Stomach (tissue), 9 donors: ENCODE results near the gene NPTX2. TPM values are rescaled to one million over a fixed set of nuclear protein-coding genes. Genes with fewer than 3 reads are reported as not detected.

Source experiments
- DNase-seq, 2 donors: peaks; one replicate each; pipeline versions ENCODE4 v3.0.0 to v3.0.0-alpha.2; 2013 to 2019
- H3K27ac ChIP-seq, 5 donors: fragments of 200-600 bp in 4 of 5; sonication (generic) in 4 of 5; one replicate each; pipeline ENCODE4 v1.5.1; 2013 to 2019; ENCODE audit warnings: mild to moderate bottlenecking in 1 of 5, moderate library complexity in 1 of 5
- H3K27me3 ChIP-seq, 3 donors: fragments of 200-600 bp; sonication (generic); one replicate each; pipeline ENCODE4 v1.5.1; 2017 to 2019; ENCODE audit warnings: mixed run types in 1 of 3
- H3K36me3 ChIP-seq, 4 donors: fragments of 200-600 bp; sonication (generic); 1 replicate in 3 of 4; 2 replicates in 1 of 4; pipeline ENCODE4 v1.5.1; 2016 to 2019
- H3K4me1 ChIP-seq, 4 donors: fragments of 200-600 bp; sonication (generic); one replicate each; pipeline ENCODE4 v1.5.1; 2016 to 2019
- H3K4me3 ChIP-seq, 4 donors: fragments of 200-600 bp; sonication (generic) in 3 of 4; one replicate each; pipeline ENCODE4 v1.5.1; 2016 to 2019; ENCODE audit warnings: mild to moderate bottlenecking in 1 of 4
- H3K9me3 ChIP-seq, 4 donors: fragments of 200-600 bp; sonication (generic); one replicate each; pipeline ENCODE4 v1.5.1; 2016 to 2019
- EP300 ChIP-seq: sonication (generic); formaldehyde crosslinking; IDR thresholded peaks from one replicate; pipeline ENCODE4 v1.6.1; 2017; ENCODE audit warnings: antibody characterized with exemption
- POLR2A ChIP-seq, 4 donors: fragments of 450-650 bp; IDR thresholded peaks; one replicate each; pipeline ENCODE4 v1.6.1; 2016; ENCODE audit warnings: antibody characterized with exemption in 4 of 4, control low read depth in 2 of 4, mild to moderate bottlenecking in 1 of 4, moderate library complexity in 1 of 4
- POLR2AphosphoS5 ChIP-seq, 3 donors: sonication (generic); formaldehyde crosslinking; IDR thresholded peaks; one replicate each; pipeline ENCODE4 v1.6.1; 2016; ENCODE audit warnings: antibody characterized with exemption in 3 of 3
- WGBS, 5 donors: extraction: QIAGEN DNeasy Blood & Tissue Kit in 3 of 5; methylation state at CpG; one replicate each; pipeline versions ENCODE4 v1.1.5 to v1.1.7; 2013 to 2018; 5-methylcytosine and 5-hydroxymethylcytosine counted together
- intact Hi-C: fragments of 100-400 bp; cut with DNase I; formaldehyde crosslinking; loops from one replicate; pipeline ENCODE4 v1.15.1; 2023; ENCODE audit warnings: low total_unique reads
- polyA plus RNA-seq, 3 donors: library from polyadenylated mRNA; stranded (reverse); fragments of 200-250 nt; gene quantifications; one replicate each; pipeline ENCODE4 v1.2.3, GENCODE V29; 2013
- total RNA-seq, 5 donors: library from RNA; depleted of rRNA; stranded (reverse); fragments of >200 nt; gene quantifications; one replicate each; pipeline versions ENCODE4 v1.1.0 to v1.2.3, GENCODE V29; 2014 to 2016
- TF ChIP-seq, protein P1 (sequence below), 7 experiments: fragments of 450-650 bp in 4 of 7; fragments of 200-600 bp in 3 of 7; sonication (generic) in 3 of 7; IDR thresholded peaks; one replicate each; pipeline ENCODE4 v1.5.1; 2016 to 2019; ENCODE audit warnings: antibody characterized with exemption in 7 of 7, control low read depth in 2 of 7, mild to moderate bottlenecking in 1 of 7
- donor health status: healthy with polysubstance abuse.
- donor health status: Bipolar disorder and iron deficiency.
- donor health status: healthy.

Gene NPTX2
- total and polyA plus RNA-seq, 8 donors: 0.62 to 12.1 (median 4.4) TPM

DNA sequence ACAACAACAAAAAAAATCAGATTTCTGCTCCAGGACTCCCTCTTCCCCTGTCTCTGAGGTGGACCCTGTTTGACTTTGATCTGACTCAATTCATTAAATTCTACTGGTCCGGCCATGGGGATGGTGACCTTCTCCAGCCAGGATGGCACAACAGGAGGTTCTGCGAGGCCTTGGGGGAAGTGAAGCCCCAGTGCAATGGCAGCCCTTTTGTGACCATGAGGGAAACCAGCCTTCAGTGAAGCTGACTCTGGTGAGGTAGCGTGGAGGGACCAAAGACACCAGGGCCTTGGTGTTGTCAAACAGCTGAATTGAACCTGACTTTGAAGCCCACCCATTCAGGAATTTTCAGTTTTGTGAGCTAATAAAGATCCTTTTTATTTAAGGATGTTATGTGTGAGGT is 44.5 kb downstream of the NPTX2 start:
- intact Hi-C loops: no loop called here
- no peak overlapping the region for H3K4me3 ChIP-seq
- DNase-seq: no peak
- TF ChIP-seq POLR2A (IDR thresholded peaks at IDR 0.05) (no peak), EP300 (no peak), POLR2AphosphoS5 (IDR thresholded peaks at IDR 0.05) (no peak)
- TF ChIP-seq, protein P1, sequence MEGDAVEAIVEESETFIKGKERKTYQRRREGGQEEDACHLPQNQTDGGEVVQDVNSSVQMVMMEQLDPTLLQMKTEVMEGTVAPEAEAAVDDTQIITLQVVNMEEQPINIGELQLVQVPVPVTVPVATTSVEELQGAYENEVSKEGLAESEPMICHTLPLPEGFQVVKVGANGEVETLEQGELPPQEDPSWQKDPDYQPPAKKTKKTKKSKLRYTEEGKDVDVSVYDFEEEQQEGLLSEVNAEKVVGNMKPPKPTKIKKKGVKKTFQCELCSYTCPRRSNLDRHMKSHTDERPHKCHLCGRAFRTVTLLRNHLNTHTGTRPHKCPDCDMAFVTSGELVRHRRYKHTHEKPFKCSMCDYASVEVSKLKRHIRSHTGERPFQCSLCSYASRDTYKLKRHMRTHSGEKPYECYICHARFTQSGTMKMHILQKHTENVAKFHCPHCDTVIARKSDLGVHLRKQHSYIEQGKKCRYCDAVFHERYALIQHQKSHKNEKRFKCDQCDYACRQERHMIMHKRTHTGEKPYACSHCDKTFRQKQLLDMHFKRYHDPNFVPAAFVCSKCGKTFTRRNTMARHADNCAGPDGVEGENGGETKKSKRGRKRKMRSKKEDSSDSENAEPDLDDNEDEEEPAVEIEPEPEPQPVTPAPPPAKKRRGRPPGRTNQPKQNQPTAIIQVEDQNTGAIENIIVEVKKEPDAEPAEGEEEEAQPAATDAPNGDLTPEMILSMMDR (IDR thresholded peaks at IDR 0.05): no peak
- WGBS, 5 donors: 56 to 94% (median 79%) methylated on average over 3 of the region's 3 CpGs
- no peaks in the 10 kb centered on the region for H3K27me3 ChIP-seq
- H3K36me3 ChIP-seq: no peaks in the 10 kb centered on the region
- H3K27ac ChIP-seq: no peak overlapping the region
- H3K9me3 ChIP-seq: peaks cover 0 to 28% (median 22%) of the 10 kb centered on the region in 4 donors
- H3K4me1 ChIP-seq: no peaks in the 10 kb centered on the region

DNA sequence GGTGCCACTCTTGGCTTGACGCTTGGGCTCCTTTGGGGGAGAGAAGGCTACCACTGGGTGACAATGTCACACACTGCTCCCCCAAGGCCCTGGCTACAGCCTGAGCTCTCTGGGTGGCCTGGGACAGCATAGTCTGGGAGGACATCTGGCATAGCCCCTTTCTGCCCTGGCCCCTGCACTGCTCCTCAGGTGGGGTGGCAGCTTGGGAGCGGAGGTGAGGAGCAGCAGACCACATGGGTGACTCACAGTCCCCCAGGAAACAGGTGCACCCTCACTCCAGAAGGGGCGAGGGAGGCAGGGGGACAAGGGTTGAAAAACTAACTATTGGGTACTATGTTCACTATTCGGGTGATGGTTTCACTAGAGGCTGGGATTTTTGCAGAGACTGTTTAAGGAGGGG is 45.2 kb downstream of the NPTX2 start:
- H3K27me3 ChIP-seq: peaks cover 0 to 5% (median 0%) of the 10 kb centered on the region in 3 donors
- TF ChIP-seq, protein P1 (IDR thresholded peaks at IDR 0.05): no peak
- no peak for TF ChIP-seq EP300
- TF ChIP-seq POLR2A (IDR thresholded peaks at IDR 0.05): no peak
- no peak for TF ChIP-seq POLR2AphosphoS5 (IDR thresholded peaks at IDR 0.05)
- H3K27ac ChIP-seq: no peak overlapping the region
- peaks cover 0 to 28% (median 22%) of the 10 kb centered on the region in 4 donors for H3K9me3 ChIP-seq
- intact Hi-C loops: no loop called here
- H3K4me1 ChIP-seq: no peaks in the 10 kb centered on the region
- H3K4me3 ChIP-seq: no peak overlapping the region
- 63 to 90% (median 79%) methylated on average over 2 to 4 of the region's 4 CpGs for WGBS, 5 donors
- H3K36me3 ChIP-seq: no peaks in the 10 kb centered on the region
- DNase-seq: no peak

DNA sequence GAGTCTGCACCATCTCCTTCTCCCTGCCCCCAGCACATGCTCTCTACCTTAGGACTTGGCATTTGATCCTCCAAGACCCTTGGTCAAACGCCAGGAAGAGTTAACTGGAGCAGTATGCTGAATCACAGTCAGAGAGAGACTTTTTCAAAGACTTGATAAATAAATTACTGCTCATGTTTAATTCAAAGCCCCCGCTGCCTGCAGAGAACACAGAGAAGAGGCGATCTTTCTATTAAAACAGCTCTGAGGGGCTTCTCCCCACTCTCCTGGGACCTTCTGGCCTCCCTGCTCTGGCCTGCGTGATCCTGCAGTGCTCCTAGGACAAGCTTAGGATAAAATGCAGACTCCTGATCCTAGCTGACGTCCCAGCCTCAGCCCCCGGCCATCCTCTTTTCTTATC is 47.8 kb downstream of the NPTX2 start:
- WGBS, 5 donors: 69 to 85% (median 81%) methylated on average over 6 of the region's 6 CpGs
- H3K4me1 ChIP-seq: no peaks in the 10 kb centered on the region
- TF ChIP-seq POLR2A (IDR thresholded peaks at IDR 0.05): no peak
- no peak for TF ChIP-seq EP300
- no peak for TF ChIP-seq POLR2AphosphoS5 (IDR thresholded peaks at IDR 0.05)
- TF ChIP-seq, protein P1 (IDR thresholded peaks at IDR 0.05): no peak
- H3K27me3 ChIP-seq: peaks cover 0 to 19% (median 0%) of the 10 kb centered on the region in 3 donors
- intact Hi-C loops: no loop called here
- H3K36me3 ChIP-seq: no peaks in the 10 kb centered on the region
- no peak overlapping the region for H3K27ac ChIP-seq
- H3K4me3 ChIP-seq: no peak overlapping the region
- DNase-seq: no peak
- peaks cover 0 to 28% (median 22%) of the 10 kb centered on the region in 4 donors for H3K9me3 ChIP-seq

DNA sequence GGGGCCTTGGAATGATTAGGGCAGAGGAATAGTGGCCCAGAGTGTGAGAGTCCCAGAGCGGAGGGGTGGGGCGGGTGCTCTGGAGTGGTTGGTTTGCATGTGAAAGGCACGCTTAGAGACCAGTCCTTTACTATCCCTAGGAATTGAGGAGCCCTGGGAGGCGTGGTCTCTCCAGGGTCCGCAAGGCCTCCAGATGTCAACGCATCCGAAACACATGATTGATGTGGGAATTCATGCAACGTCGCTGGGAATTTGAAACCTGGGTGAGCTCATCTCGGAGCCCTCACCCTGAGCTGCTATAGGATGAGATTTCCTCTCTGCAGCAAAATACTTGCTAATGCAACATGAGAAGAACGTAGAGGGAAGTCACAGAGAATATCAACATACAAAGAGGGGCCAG is 51.2 kb downstream of the NPTX2 start:
- H3K4me1 ChIP-seq: no peaks in the 10 kb centered on the region
- H3K4me3 ChIP-seq: no peak overlapping the region
- no peak for TF ChIP-seq EP300
- TF ChIP-seq POLR2A (IDR thresholded peaks at IDR 0.05): no peak
- no peak for TF ChIP-seq POLR2AphosphoS5 (IDR thresholded peaks at IDR 0.05)
- TF ChIP-seq, protein P1 (IDR thresholded peaks at IDR 0.05): no peak
- H3K36me3 ChIP-seq: no peaks in the 10 kb centered on the region
- DNase-seq: no peak
- peaks cover 0 to 24% (median 23%) of the 10 kb centered on the region in 4 donors for H3K9me3 ChIP-seq
- intact Hi-C loops: no loop called here
- 19 to 33% (median 23%) methylated on average over 11 of the region's 11 CpGs for WGBS, 5 donors
- H3K27me3 ChIP-seq: peaks cover 0 to 19% (median 0%) of the 10 kb centered on the region in 3 donors
- no peak overlapping the region for H3K27ac ChIP-seq
